ENCODE results near the gene IGF2BP1.
"Not testable (repeated sequence)": the region's sequence is repeated elsewhere in the genome, so short reads cannot be mapped to it uniquely, and the experiment has no call there.

IGF2BP1 gene

DNA sequence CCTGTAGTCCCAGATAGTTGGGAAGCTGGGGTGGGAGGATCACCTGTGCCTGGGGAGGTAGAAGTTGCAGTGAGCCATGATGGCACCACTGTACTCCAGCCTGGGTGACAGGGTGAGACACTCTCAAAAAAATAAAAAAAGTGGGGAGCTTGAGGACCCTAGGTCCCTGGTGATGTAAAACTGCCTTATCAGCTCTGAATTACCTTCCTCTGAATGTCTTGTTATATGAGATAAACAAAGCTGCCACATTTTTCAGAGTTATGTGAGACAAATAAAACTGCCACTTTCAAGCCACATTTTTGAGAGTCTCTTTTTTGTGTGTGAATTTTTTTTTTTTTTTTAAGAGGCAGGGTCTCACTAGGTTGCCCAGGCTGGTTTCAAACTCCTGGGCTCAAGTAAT is 103.4 kb downstream of the IGF2BP1 start:
- no peak for DNase-seq (ENCODE audit: low read depth)

DNA sequence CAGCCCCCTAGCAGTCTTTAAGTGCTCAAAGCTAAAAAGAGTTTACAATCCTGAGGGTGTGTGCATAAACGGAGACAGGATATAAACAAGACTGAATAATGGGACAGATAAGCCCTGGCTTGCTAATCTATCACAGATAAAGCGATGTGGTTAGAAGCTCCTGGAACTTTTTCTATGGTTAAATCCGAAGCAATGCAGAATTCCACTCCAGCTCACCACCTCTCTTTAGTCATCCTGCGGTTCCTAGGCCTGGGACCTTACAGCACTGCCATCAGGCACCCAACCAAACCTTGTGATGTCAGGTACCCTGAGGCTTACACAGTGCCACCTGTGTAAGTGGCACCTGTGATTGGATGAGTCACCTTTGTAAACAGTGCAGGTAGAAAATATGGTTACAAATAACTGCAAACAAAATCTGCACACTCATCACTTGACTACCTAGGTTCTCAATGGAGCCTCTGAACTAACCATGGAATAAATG is 103.9 kb downstream of the IGF2BP1 start:
- no peak for DNase-seq (ENCODE audit: low read depth)

DNA sequence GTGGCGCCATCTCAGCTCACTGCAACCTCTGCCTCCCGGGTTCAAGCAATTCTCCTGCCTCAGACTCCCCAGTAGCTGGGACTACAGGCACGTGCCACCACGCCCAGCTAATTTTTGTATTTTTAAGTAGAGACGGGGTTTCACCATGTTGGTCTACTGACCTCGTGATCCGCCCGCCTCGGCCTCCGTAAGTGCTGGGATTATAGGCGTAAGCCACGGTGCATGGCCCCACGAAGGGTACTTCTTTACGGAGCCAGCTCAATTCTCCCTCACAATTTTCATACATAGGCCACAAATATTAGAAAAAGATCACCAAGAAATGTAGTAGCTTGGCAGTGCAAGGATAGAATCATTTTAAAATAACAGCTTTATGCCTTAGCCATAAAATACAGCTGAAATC is 106.2 kb downstream of the IGF2BP1 start:
- not testable (repeated sequence) for DNase-seq (ENCODE audit: low read depth)

DNA sequence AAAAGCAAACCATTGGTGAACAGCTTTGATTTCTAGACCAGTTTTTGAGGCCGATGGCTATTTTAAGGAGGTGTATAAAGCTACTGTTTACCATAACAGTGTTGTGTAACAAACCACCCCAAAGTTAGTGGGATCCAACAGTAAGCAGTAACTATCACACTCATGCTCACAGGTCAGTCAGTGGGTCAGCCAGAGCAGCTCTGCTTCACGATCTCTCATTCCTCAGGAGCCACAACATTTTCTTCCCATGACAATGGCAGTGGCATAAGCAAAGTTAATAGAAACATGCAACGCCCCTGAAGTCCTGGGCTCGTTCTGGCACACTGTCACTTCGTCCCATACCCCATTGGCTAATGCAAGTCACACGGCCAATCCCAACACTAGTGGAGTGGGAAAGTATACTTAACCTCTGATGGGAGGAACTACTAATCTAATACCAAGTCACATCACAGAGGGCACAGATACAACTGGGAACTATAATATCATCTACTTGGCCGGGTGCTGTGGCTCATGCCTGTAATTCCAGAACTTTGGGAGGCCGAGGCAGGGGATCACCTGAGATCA is 107.4 kb downstream of the IGF2BP1 start:
- DNase-seq (ENCODE audit: low read depth), result no peak

Measured in HS-27A (cell line).